Adrenal gland (tissue), 5 donors: ENCODE measurements around the gene RPS6KA4.

Experiments
- POLR2A ChIP-seq, 2 donors: fragments of 450-650 bp; IDR thresholded peaks; one replicate each; pipeline ENCODE4 v1.6.1; 2017; ENCODE audit warnings: antibody characterized with exemption in 2 of 2, mild to moderate bottlenecking in 2 of 2, moderate library complexity in 1 of 2
- TF ChIP-seq, protein P1 (sequence below), 6 experiments: fragments of 450-650 bp in 4 of 6; fragments of 200-600 bp in 2 of 6; sonication (generic) in 1 of 6; IDR thresholded peaks; 1 replicate in 5 of 6; 2 replicates in 1 of 6; pipeline versions ENCODE4 v1.5.1 to v1.8.0; 2016 to 2021; ENCODE audit warnings: antibody characterized with exemption in 6 of 6, mild to moderate bottlenecking in 2 of 6, moderate library complexity in 1 of 6
- donor health status: DM: no; HTN: no; CAD: no.

DNA sequence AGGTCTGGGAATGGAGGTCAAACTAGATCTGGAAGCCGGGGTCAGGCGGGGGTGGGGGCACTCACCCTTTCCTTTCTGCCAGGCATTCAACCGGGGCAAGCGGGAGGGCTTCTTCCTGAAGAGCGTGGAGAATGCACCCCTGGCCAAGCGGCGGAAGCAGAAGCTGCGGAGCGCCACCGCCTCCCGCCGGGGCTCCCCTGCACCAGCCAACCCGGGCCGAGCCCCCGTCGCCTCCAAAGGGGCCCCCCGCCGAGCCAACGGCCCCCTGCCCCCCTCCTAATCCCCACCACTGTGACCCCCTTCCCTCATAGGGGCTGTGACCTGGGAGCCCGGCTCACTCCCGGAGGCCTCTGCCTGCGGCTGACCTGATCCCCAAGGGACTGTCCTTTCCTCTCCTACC is 12.2 kb downstream of the RPS6KA4 start:
- TF ChIP-seq POLR2A (IDR thresholded peaks at IDR 0.05), result no peak
- TF ChIP-seq, protein P1, sequence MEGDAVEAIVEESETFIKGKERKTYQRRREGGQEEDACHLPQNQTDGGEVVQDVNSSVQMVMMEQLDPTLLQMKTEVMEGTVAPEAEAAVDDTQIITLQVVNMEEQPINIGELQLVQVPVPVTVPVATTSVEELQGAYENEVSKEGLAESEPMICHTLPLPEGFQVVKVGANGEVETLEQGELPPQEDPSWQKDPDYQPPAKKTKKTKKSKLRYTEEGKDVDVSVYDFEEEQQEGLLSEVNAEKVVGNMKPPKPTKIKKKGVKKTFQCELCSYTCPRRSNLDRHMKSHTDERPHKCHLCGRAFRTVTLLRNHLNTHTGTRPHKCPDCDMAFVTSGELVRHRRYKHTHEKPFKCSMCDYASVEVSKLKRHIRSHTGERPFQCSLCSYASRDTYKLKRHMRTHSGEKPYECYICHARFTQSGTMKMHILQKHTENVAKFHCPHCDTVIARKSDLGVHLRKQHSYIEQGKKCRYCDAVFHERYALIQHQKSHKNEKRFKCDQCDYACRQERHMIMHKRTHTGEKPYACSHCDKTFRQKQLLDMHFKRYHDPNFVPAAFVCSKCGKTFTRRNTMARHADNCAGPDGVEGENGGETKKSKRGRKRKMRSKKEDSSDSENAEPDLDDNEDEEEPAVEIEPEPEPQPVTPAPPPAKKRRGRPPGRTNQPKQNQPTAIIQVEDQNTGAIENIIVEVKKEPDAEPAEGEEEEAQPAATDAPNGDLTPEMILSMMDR (IDR thresholded peaks at IDR 0.05), result no peak
